ENCODE results near the gene FBXW5.

GRCh38 chr9:136960938-136961275 lies 16.4 kb upstream of the FBXW5 start:
- TF ChIP-seq ZNF274 (IDR thresholded peaks at IDR 0.05; ENCODE audit: low read depth, low read length): no peak
- TF ChIP-seq YY1 (IDR thresholded peaks at IDR 0.05; ENCODE audit: insufficient read depth, insufficient read length): no peak
